Measurements from ENCODE around the gene CFD. TPM values are rescaled to one million over a fixed set of nuclear protein-coding genes. Genes with fewer than 3 reads are reported as not detected.

Gene CFD
- total RNA-seq, 1 experiment from 2014 or later = 1.9 TPM

DNA sequence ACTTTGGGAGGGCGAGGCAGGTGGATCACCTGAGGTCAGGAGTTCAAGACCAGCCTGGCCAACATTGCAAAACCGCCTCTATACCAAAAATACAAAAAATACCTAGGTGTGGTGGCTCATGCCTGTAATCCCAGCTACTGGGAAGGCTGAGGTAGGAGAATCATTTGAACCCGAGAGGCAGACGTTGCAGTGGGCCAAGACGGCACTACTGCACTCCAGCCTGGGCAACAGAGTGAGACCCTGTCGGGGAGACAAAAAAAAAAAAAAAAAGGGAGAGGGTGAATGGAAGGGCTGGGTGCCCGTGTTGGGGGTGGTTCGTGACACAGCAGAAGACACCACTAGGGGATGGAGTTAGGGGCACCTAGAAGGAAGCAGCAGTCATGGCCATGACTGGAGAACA lies 10.8 kb downstream of the CFD start:
- H3K4me2 ChIP-seq (ENCODE audit: insufficient read depth, insufficient read length, low read length) = no peak overlapping the region
- H3K18ac ChIP-seq (ENCODE audit: insufficient read length, low read depth, low read length) = no peak overlapping the region
- H2BK15ac ChIP-seq (ENCODE audit: low read depth, low read length) = no peak overlapping the region
- no CpG with 5 or more reads among the region's 8 CpGs for WGBS (ENCODE audit: extremely low coverage, insufficient read length, low lambda C conversion rate)
- no peak overlapping the region for H3K56ac ChIP-seq (ENCODE audit: insufficient read length, low read depth, low read length)
- TF ChIP-seq, protein P1, sequence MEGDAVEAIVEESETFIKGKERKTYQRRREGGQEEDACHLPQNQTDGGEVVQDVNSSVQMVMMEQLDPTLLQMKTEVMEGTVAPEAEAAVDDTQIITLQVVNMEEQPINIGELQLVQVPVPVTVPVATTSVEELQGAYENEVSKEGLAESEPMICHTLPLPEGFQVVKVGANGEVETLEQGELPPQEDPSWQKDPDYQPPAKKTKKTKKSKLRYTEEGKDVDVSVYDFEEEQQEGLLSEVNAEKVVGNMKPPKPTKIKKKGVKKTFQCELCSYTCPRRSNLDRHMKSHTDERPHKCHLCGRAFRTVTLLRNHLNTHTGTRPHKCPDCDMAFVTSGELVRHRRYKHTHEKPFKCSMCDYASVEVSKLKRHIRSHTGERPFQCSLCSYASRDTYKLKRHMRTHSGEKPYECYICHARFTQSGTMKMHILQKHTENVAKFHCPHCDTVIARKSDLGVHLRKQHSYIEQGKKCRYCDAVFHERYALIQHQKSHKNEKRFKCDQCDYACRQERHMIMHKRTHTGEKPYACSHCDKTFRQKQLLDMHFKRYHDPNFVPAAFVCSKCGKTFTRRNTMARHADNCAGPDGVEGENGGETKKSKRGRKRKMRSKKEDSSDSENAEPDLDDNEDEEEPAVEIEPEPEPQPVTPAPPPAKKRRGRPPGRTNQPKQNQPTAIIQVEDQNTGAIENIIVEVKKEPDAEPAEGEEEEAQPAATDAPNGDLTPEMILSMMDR (conservative IDR thresholded peaks at IDR 0.05) = no peak
- no peaks in the 10 kb centered on the region for H3K79me1 ChIP-seq (ENCODE audit: insufficient read depth, low read depth, low read length, poor library complexity, severe bottlenecking)
- no peaks in the 10 kb centered on the region for H3K79me2 ChIP-seq (ENCODE audit: insufficient read depth, low read length)
- no peaks in the 10 kb centered on the region; the same call in 1 of the 2 replicates for H3K27me3 Mint-ChIP-seq (ENCODE audit: low read depth)
- H3K9ac ChIP-seq (ENCODE audit: extremely low read depth, insufficient read length, low read length) = no peak overlapping the region
- no peak overlapping the region for H2BK20ac ChIP-seq (ENCODE audit: low read depth, low read length, poor library complexity, severe bottlenecking)
- H3K9me3 ChIP-seq (ENCODE audit: control insufficient read depth, low read depth, low read length) = no peaks in the 10 kb centered on the region
- no peak overlapping the region for H3T11ph ChIP-seq (ENCODE audit: low read length)
- peak overlapping the region in 1 of 2 experiments; percentile 66; a peak in 2 of 5 replicates for H3K4me3 Mint-ChIP-seq
- H3K4me1 ChIP-seq (ENCODE audit: insufficient read depth, low read length) = no peaks in the 10 kb centered on the region
- no peak overlapping the region for H2BK120ac ChIP-seq (ENCODE audit: low read depth, low read length, poor library complexity, severe bottlenecking)
- H2BK5ac ChIP-seq (ENCODE audit: insufficient read length, low read length) = no peak overlapping the region
- H4K5ac ChIP-seq (ENCODE audit: insufficient read length, low read depth, low read length) = no peak overlapping the region
- H4K8ac ChIP-seq (replicated peaks; ENCODE audit: insufficient read length, low read depth, low read length) = no peak overlapping the region
- no peak overlapping the region for H2AFZ ChIP-seq (ENCODE audit: low read length)
- no peak overlapping the region for H4K91ac ChIP-seq (ENCODE audit: insufficient read length, low read depth, low read length)
- H3K9me3 Mint-ChIP-seq = peaks cover 6 to 7% of the 10 kb centered on the region in 2 experiments
- no peaks in the 10 kb centered on the region for H3K27me3 ChIP-seq (ENCODE audit: insufficient read depth, low read length)
- no peaks in the 10 kb centered on the region for H4K20me1 ChIP-seq (ENCODE audit: control insufficient read depth, insufficient read depth, insufficient read length)
- H3K14ac ChIP-seq (ENCODE audit: insufficient read depth, low read length) = no peak overlapping the region
- H3K36me3 Mint-ChIP-seq (ENCODE audit: insufficient read depth in 1 of 3, low read depth in 3 of 3) = peaks cover 22 to 51% (median 40%) of the 10 kb centered on the region in 3 experiments
- no peaks in the 10 kb centered on the region for H3K23me2 ChIP-seq (ENCODE audit: insufficient read length, low read depth, low read length, poor library complexity, severe bottlenecking)
- no peak for DNase-seq
- H3K4me1 Mint-ChIP-seq = peaks cover 8 to 22% of the 10 kb centered on the region in 2 experiments
- no peak overlapping the region for H3K4ac ChIP-seq (ENCODE audit: low read depth, low read length)
- peak overlapping the region in 1 of 3 experiments; percentile 77; a peak in 2 of 7 replicates for H3K27ac Mint-ChIP-seq
- H2AK5ac ChIP-seq (ENCODE audit: insufficient read length, low read length) = no peak overlapping the region
- no peak overlapping the region for H3K23ac ChIP-seq (ENCODE audit: insufficient read length, low read depth, low read length)
- no peak overlapping the region for H3K27ac ChIP-seq (ENCODE audit: insufficient read length, low read depth, low read length)
- no peak overlapping the region for H2BK12ac ChIP-seq (ENCODE audit: insufficient read length, low read depth, low read length)

Measured in H9 (cell line).